ENCODE data around the gene ARHGAP24.

GRCh38 chr4:85818700-85819099 is 343.8 kb downstream of the ARHGAP24 start:
- TF ChIP-seq, protein P1, sequence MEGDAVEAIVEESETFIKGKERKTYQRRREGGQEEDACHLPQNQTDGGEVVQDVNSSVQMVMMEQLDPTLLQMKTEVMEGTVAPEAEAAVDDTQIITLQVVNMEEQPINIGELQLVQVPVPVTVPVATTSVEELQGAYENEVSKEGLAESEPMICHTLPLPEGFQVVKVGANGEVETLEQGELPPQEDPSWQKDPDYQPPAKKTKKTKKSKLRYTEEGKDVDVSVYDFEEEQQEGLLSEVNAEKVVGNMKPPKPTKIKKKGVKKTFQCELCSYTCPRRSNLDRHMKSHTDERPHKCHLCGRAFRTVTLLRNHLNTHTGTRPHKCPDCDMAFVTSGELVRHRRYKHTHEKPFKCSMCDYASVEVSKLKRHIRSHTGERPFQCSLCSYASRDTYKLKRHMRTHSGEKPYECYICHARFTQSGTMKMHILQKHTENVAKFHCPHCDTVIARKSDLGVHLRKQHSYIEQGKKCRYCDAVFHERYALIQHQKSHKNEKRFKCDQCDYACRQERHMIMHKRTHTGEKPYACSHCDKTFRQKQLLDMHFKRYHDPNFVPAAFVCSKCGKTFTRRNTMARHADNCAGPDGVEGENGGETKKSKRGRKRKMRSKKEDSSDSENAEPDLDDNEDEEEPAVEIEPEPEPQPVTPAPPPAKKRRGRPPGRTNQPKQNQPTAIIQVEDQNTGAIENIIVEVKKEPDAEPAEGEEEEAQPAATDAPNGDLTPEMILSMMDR (IDR thresholded peaks at IDR 0.05): no peak
- TF ChIP-seq POLR2A (IDR thresholded peaks at IDR 0.05): no peak
- no peak for TF ChIP-seq POLR2AphosphoS5 (IDR thresholded peaks at IDR 0.05)
